B cell (primary cell): ENCODE measurements around the gene ARHGAP32. TPM values are rescaled to one million over a fixed set of nuclear protein-coding genes. Genes with fewer than 3 reads are reported as not detected.

Source experiments
- ATAC-seq: fragments of 200-7000 bp; cut with Tn5 transposase; one replicate; pipeline ENCODE4 v1.10.0; 2021; ENCODE audit warnings: low read depth, mild to moderate bottlenecking, moderate number of reproducible peaks, moderate library complexity
- CTCF ChIA-PET: fragments of 350-600 bp; sonication (Branson Sonifier 250); formaldehyde crosslinking; loops from one replicate; lab custom pipeline; 2021; ENCODE audit warnings: antibody characterized with exemption, inconsistent platforms; lab: Charles Lee
- POLR2A ChIA-PET: fragments of 350-600 bp; sonication (Branson Sonifier 250); formaldehyde crosslinking; loops from one replicate; lab custom pipeline; 2021; ENCODE audit warnings: antibody characterized with exemption; lab: Charles Lee
- DNase-seq: peaks from one replicate; pipeline ENCODE4 v3.0.0; 2013
- H2AFZ ChIP-seq: 2 replicates; pipeline ENCODE4 v1.6.1; 2012; ENCODE audit warnings: mild to moderate bottlenecking, low read depth, low read length; ENCODE audit not compliant: insufficient read depth, poor library complexity, severe bottlenecking
- H3K27ac ChIP-seq, 2 donors: 1 replicate in 1 of 2; 2 replicates in 1 of 2; pipeline ENCODE4 v1.5.1; 2012 to 2013; ENCODE audit warnings: low read length in 2 of 2, mild to moderate bottlenecking in 2 of 2, moderate library complexity in 1 of 2
- H3K27me3 ChIP-seq, 4 experiments: fragments of 200-600 bp in 1 of 4; sonication (generic) in 1 of 4; replicated peaks in 1 of 4; 1 replicate in 2 of 4; 2 replicates in 2 of 4; pipeline versions ENCODE4 v1.6.1 to v1.7.0; 2013 to 2016; ENCODE audit warnings: low read length in 3 of 4, mild to moderate bottlenecking in 2 of 4, mixed read lengths in 1 of 4, moderate library complexity in 1 of 4; ENCODE audit not compliant: insufficient read depth in 4 of 4, control insufficient read depth in 3 of 4; ENCODE audit errors: control extremely low read depth in 1 of 4
- H3K36me3 ChIP-seq, 2 experiments: replicated peaks in 1 of 2; 1 replicate in 1 of 2; 2 replicates in 1 of 2; pipeline versions ENCODE4 v1.6.1 to v1.7.1; 2013; ENCODE audit warnings: low read length in 1 of 2; ENCODE audit not compliant: insufficient read depth in 2 of 2, control insufficient read depth in 1 of 2; ENCODE audit errors: control extremely low read depth in 1 of 2, extremely low read depth in 1 of 2
- H3K4me1 ChIP-seq, 2 donors: fragments of 200-600 bp in 1 of 2; sonication (generic) in 1 of 2; 1 replicate in 1 of 2; 2 replicates in 1 of 2; pipeline versions ENCODE4 v1.5.1 to v1.6.1; 2013 to 2017; ENCODE audit warnings: low read length in 2 of 2; ENCODE audit not compliant: control insufficient read depth in 2 of 2, insufficient read depth in 2 of 2
- H3K4me2 ChIP-seq: replicated peaks from 2 replicates; pipeline ENCODE3; 2012; ENCODE audit warnings: mild to moderate bottlenecking, low read depth, low read length; ENCODE audit not compliant: poor library complexity, severe bottlenecking
- H3K4me3 ChIP-seq, 5 experiments: fragments of 200-600 bp in 1 of 5; sonication (generic) in 1 of 5; 1 replicate in 3 of 5; 2 replicates in 2 of 5; pipeline versions ENCODE4 v1.5.1 to v1.7.0; 2011 to 2016; ENCODE audit warnings: low read length in 4 of 5, mild to moderate bottlenecking in 4 of 5, low read depth in 2 of 5, control low read depth in 1 of 5, moderate library complexity in 1 of 5; ENCODE audit not compliant: insufficient read depth in 1 of 5; ENCODE audit errors: control extremely low read depth in 1 of 5, extremely low read depth in 1 of 5
- H3K79me2 ChIP-seq: fragments of 200-600 bp; sonication (generic); one replicate; pipeline ENCODE4 v1.6.0; 2016; ENCODE audit warnings: low read length; ENCODE audit not compliant: control insufficient read depth, insufficient read depth
- H3K9ac ChIP-seq: fragments of 200-600 bp; sonication (generic); 2 replicates; pipeline ENCODE4 v1.6.1; 2017; ENCODE audit warnings: mild to moderate bottlenecking, low read length, moderate library complexity
- H3K9me3 ChIP-seq, 3 donors: one replicate each; pipeline versions ENCODE4 v1.6.1 to v1.7.1; 2013; ENCODE audit warnings: low read length in 2 of 3; ENCODE audit not compliant: control insufficient read depth in 2 of 3, insufficient read depth in 1 of 3; ENCODE audit errors: control extremely low read depth in 1 of 3
- H4K20me1 ChIP-seq: 2 replicates; pipeline ENCODE4 v1.6.0; 2012; ENCODE audit warnings: mild to moderate bottlenecking, low read length; ENCODE audit not compliant: insufficient read depth, control insufficient read depth, poor library complexity, severe bottlenecking
- H3K27ac Mint-ChIP-seq: one replicate; pipeline ENCODE4 v1.8.0; 2021; ENCODE audit warnings: mixed read lengths
- H3K27me3 Mint-ChIP-seq: one replicate; pipeline ENCODE4 v1.8.0; 2021; ENCODE audit warnings: mixed read lengths
- H3K4me1 Mint-ChIP-seq: one replicate; pipeline ENCODE4 v1.8.0; 2021; ENCODE audit warnings: mixed read lengths
- H3K4me3 Mint-ChIP-seq: one replicate; pipeline ENCODE4 v1.8.0; 2021; ENCODE audit warnings: mixed read lengths
- H3K9me3 Mint-ChIP-seq: one replicate; pipeline ENCODE4 v1.8.0; 2022; ENCODE audit warnings: mixed read lengths; ENCODE audit not compliant: insufficient read depth
- CTCF ChIP-seq: fragments of 200-600 bp; IDR thresholded peaks from one replicate; pipeline ENCODE4 v1.8.0; 2022; ENCODE audit warnings: antibody characterized with exemption, mild to moderate bottlenecking
- EZH2 ChIP-seq: IDR thresholded peaks from 2 replicates; pipeline ENCODE4 v1.6.1; 2012; ENCODE audit warnings: borderline replicate concordance, low read depth, mild to moderate bottlenecking, moderate library complexity, low read length; ENCODE audit not compliant: insufficient read depth, poor library complexity, severe bottlenecking
- WGBS: methylation state at CpG from one replicate; pipeline ENCODE4 v1.1.5; 2013; ENCODE audit warnings: missing lambda C conversion rate; ENCODE audit not compliant: insufficient coverage; 5-methylcytosine and 5-hydroxymethylcytosine counted together
- intact Hi-C: fragments of 100-400 bp; cut with micrococcal nuclease; formaldehyde crosslinking; loops from one replicate; pipeline ENCODE4 v1.10.0; 2022
- polyA plus RNA-seq: library from polyadenylated mRNA; depleted of rRNA; stranded (reverse); fragments of >200 nt; gene quantifications from 2 replicates; pipeline ENCODE4 v1.2.3, GENCODE V29; 2012
- total RNA-seq, 2 donors: library from RNA; stranded (reverse); fragments of 120-200 nt in 1 of 2; gene quantifications; 1 replicate in 1 of 2; 2 replicates in 1 of 2; pipeline versions ENCODE4 v1.2.3 to v1.2.4, GENCODE V29; 2013 to 2022

Gene ARHGAP32
- total and polyA plus RNA-seq, 2 donors (not counting 1 experiment from before 2014, with no cell fraction given), result 4.4 to 10.6 TPM

- H3K4me3 ChIP-seq, result no peak overlapping the region
- no peak overlapping the region for H3K27ac ChIP-seq
- ChIA-PET CTCF (no interaction called here), POLR2A (no interaction called here)
- H3K4me1 Mint-ChIP-seq, result peaks cover 6% of the 10 kb centered on the region
- no peaks in the 10 kb centered on the region for H3K36me3 ChIP-seq
- H3K9ac ChIP-seq, result no peak overlapping the region
- TF ChIP-seq CTCF, result no peak
- no peak for TF ChIP-seq EZH2
- H3K9me3 ChIP-seq, result peaks cover 0 to 17% (median 12%) of the 10 kb centered on the region in 3 donors
- no peaks in the 10 kb centered on the region for H4K20me1 ChIP-seq
- no peaks in the 10 kb centered on the region for H3K4me1 ChIP-seq
- no peak overlapping the region for H3K4me3 Mint-ChIP-seq
- intact Hi-C loops, result no loop called here
- DNase-seq, result no peak
- H3K27me3 ChIP-seq, result no peaks in the 10 kb centered on the region
- WGBS, result 80% methylated on average over 1 of the region's 3 CpGs
- H3K27me3 Mint-ChIP-seq, result no peaks in the 10 kb centered on the region
- no peak for ATAC-seq
- peaks cover 8% of the 10 kb centered on the region for H3K9me3 Mint-ChIP-seq
- H3K79me2 ChIP-seq, result peaks cover 16% of the 10 kb centered on the region
- no peak overlapping the region for H3K4me2 ChIP-seq
- no peak overlapping the region for H2AFZ ChIP-seq
- no peak overlapping the region for H3K27ac Mint-ChIP-seq
Observed at GRCh38 chr11:129222158-129222557, 30.0 kb upstream of the ARHGAP32 start.

- no peak for TF ChIP-seq EZH2
- no peak for TF ChIP-seq CTCF
- Mint-ChIP-seq H3K27me3 (no peaks in the 10 kb centered on the region), H3K9me3 (no peaks in the 10 kb centered on the region), H3K4me3 (no peak overlapping the region), H3K27ac (no peak overlapping the region), H3K4me1 (peaks cover 8% of the 10 kb centered on the region)
- H3K4me2 ChIP-seq, result no peak overlapping the region
- peaks cover 12% of the 10 kb centered on the region for H3K79me2 ChIP-seq
- H2AFZ ChIP-seq, result no peak overlapping the region
- H3K4me1 ChIP-seq, result no peaks in the 10 kb centered on the region
- intact Hi-C loops, result no loop called here
- no peak for DNase-seq
- POLR2A ChIA-PET, result no interaction called here
- CTCF ChIA-PET, result no interaction called here
- no peak overlapping the region for H3K27ac ChIP-seq
- no peaks in the 10 kb centered on the region for H3K27me3 ChIP-seq
- no peaks in the 10 kb centered on the region for H3K9me3 ChIP-seq
- H3K9ac ChIP-seq, result no peak overlapping the region
- no peak overlapping the region for H3K4me3 ChIP-seq
- H4K20me1 ChIP-seq, result no peaks in the 10 kb centered on the region
- 80% methylated on average over 6 of the region's 8 CpGs for WGBS
- no peak for ATAC-seq
- peaks cover 0 to 1% of the 10 kb centered on the region in 2 experiments for H3K36me3 ChIP-seq
Observed at GRCh38 chr11:129215506-129216245, 23.6 kb upstream of the ARHGAP32 start.
